Endothelial cell of umbilical vein (primary cell): Measurements from ENCODE around the gene POLR1D. TPM values are rescaled to one million over a fixed set of nuclear protein-coding genes. Genes with fewer than 3 reads are reported as not detected.

ENCODE experiments used
- BruUV-seq: library from RNA; stranded (reverse); fragments of 400-500 nt; replicated peaks from 2 replicates; lab custom pipeline; 2021; lab: Mats Ljungman, UMichigan
- CTCF ChIA-PET: fragments of 300-600, 350-600 bp; sonication (Branson Sonifier 250); formaldehyde crosslinking; loops from one replicate; lab custom pipeline; 2021; ENCODE audit warnings: antibody characterized with exemption, inconsistent platforms; lab: Charles Lee
- POLR2A ChIA-PET: fragments of 300-600, 350-600 bp; sonication (Branson Sonifier 250); formaldehyde crosslinking; loops from one replicate; lab custom pipeline; 2021; ENCODE audit warnings: antibody characterized with exemption, inconsistent platforms; lab: Charles Lee
- DNase-seq: peaks from one replicate; pipeline ENCODE4 v3.0.0-alpha.2; 2011; ENCODE audit warnings: low read depth, low spot score
- FAIRE-seq: peaks from 2 replicates; lab custom pipeline; 2011; peaks lifted over from hg19 to GRCh38; lab: Jason Lieb, UNC
- H2AFZ ChIP-seq: 2 replicates; pipeline ENCODE4 v1.6.0; 2012; ENCODE audit warnings: low read depth, low read length, control low read depth, inconsistent platforms
- H3K27ac ChIP-seq: 2 replicates; pipeline ENCODE4 v1.5.1; 2011; ENCODE audit warnings: low read depth, mild to moderate bottlenecking, control low read depth, low read length, moderate library complexity; ENCODE audit not compliant: insufficient read depth
- H3K27me3 ChIP-seq, 2 experiments: 2 replicates each; pipeline versions ENCODE4 v1.6.0 to v1.6.1; 2011; ENCODE audit warnings: low read length in 2 of 2, mixed read lengths in 1 of 2; ENCODE audit not compliant: control insufficient read depth in 2 of 2, insufficient read depth in 2 of 2
- H3K36me3 ChIP-seq, 2 experiments: 2 replicates in 1 of 2; 3 replicates in 1 of 2; pipeline ENCODE4 v1.5.1; 2011; ENCODE audit warnings: low read length in 2 of 2, mild to moderate bottlenecking in 1 of 2, moderate library complexity in 1 of 2; ENCODE audit not compliant: control insufficient read depth in 2 of 2, insufficient read depth in 2 of 2; ENCODE audit errors: extremely low read depth in 1 of 2
- H3K4me1 ChIP-seq: 3 replicates; pipeline ENCODE4 v1.5.1; 2011; ENCODE audit warnings: mild to moderate bottlenecking, low read length; ENCODE audit not compliant: control insufficient read depth, insufficient read depth; ENCODE audit errors: extremely low read depth
- H3K4me2 ChIP-seq: 2 replicates; pipeline ENCODE4 v1.6.1; 2011; ENCODE audit warnings: low read length, control low read depth, mixed read lengths; ENCODE audit not compliant: insufficient read depth
- H3K4me3 ChIP-seq, 3 experiments: fragments of 200-600 bp in 1 of 3; sonication (generic), shearing (Covaris generic) in 1 of 3; replicated peaks in 1 of 3; 2 replicates each; pipeline ENCODE4 v1.5.1; 2011 to 2016; ENCODE audit warnings: control low read depth in 3 of 3, low read length in 3 of 3, mild to moderate bottlenecking in 2 of 3, inconsistent platforms in 1 of 3, low read depth in 1 of 3, moderate library complexity in 1 of 3; ENCODE audit not compliant: insufficient read depth in 1 of 3
- H3K79me2 ChIP-seq: 2 replicates; pipeline ENCODE4 v1.6.0; 2012; ENCODE audit warnings: low read length, inconsistent platforms; ENCODE audit not compliant: control insufficient read depth, insufficient read depth
- H3K9ac ChIP-seq: replicated peaks from 2 replicates; pipeline ENCODE3; 2011; ENCODE audit warnings: low read length, control low read depth; ENCODE audit not compliant: insufficient read depth; ENCODE audit errors: extremely low read depth
- H3K9me1 ChIP-seq: replicated peaks from 3 replicates; pipeline ENCODE4 v1.6.0; 2011; ENCODE audit warnings: mild to moderate bottlenecking, low read length; ENCODE audit not compliant: control insufficient read depth, insufficient read depth; ENCODE audit errors: extremely low read depth
- H3K9me3 ChIP-seq: replicated peaks from 2 replicates; pipeline ENCODE4 v1.5.1; 2012; ENCODE audit warnings: low read length, inconsistent platforms; ENCODE audit not compliant: control insufficient read depth, insufficient read depth
- H4K20me1 ChIP-seq: replicated peaks from 2 replicates; pipeline ENCODE3; 2011; ENCODE audit warnings: mild to moderate bottlenecking, low read length; ENCODE audit not compliant: control insufficient read depth, insufficient read depth; ENCODE audit errors: extremely low read depth
- EZH2 ChIP-seq: IDR thresholded peaks from 2 replicates; pipeline ENCODE4 v1.6.1; 2012; ENCODE audit warnings: borderline replicate concordance, low read depth, mild to moderate bottlenecking, moderate library complexity, low read length, inconsistent platforms; ENCODE audit not compliant: severe bottlenecking
- FOS ChIP-seq: IDR thresholded peaks from 2 replicates; pipeline ENCODE4 v1.6.1; 2011; ENCODE audit warnings: mild to moderate bottlenecking, low read length, moderate library complexity, borderline replicate concordance; ENCODE audit not compliant: insufficient read depth
- GATA2 ChIP-seq: IDR thresholded peaks from 2 replicates; pipeline ENCODE4 v1.7.0; 2011; ENCODE audit warnings: low read depth, mild to moderate bottlenecking, moderate library complexity, mixed read lengths, low read length; ENCODE audit not compliant: insufficient read length, insufficient read depth
- JUN ChIP-seq: IDR thresholded peaks from 2 replicates; pipeline ENCODE4 v1.6.1; 2011; ENCODE audit warnings: borderline replicate concordance, low read depth; ENCODE audit not compliant: insufficient read length, insufficient read depth
- MYC ChIP-seq: IDR thresholded peaks from one replicate; pipeline ENCODE4 v1.6.1; 2011; ENCODE audit warnings: mild to moderate bottlenecking, low read depth, low read length
- POLR2A ChIP-seq: IDR thresholded peaks from 2 replicates; pipeline ENCODE4 v1.6.1; 2012; ENCODE audit warnings: low read depth, mild to moderate bottlenecking, control low read depth, low read length
- POLR2AphosphoS5 ChIP-seq: IDR thresholded peaks from 2 replicates; pipeline ENCODE4 v1.6.1; 2012; ENCODE audit warnings: low read depth, mild to moderate bottlenecking, control low read depth, low read length, moderate library complexity; ENCODE audit not compliant: insufficient read depth
- dilution Hi-C: fragments of 300-500 bp; cut with MboI; formaldehyde crosslinking; loops from one replicate; pipeline ENCODE4 v1.15.0; 2019; ENCODE audit warnings: low sequenced_read_pairs; ENCODE audit not compliant: extremely low pct_ligation_motif_present
- intact Hi-C: fragments of 100-400 bp; cut with micrococcal nuclease; formaldehyde crosslinking; loops from one replicate; pipeline ENCODE4 v1.10.0; 2022
- polyA plus RNA-seq, 4 experiments: library from polyadenylated mRNA; depleted of rRNA in 3 of 4; stranded (reverse) in 3 of 4; unstranded in 1 of 4; fragments of >200 nt; gene quantifications; 2 replicates each; pipeline versions ENCODE4 v1.2.1 to v1.2.3, GENCODE V29; 2011 to 2012; ENCODE audit warnings: missing spikeins in 1 of 4
- total RNA-seq: library from RNA; stranded (reverse); gene quantifications from 2 replicates; pipeline ENCODE4 v1.2.3, GENCODE V29; 2021
- TF ChIP-seq, protein P1 (sequence below): IDR thresholded peaks from 2 replicates; pipeline ENCODE4 v1.6.1; 2011; ENCODE audit not compliant: insufficient read depth, insufficient read length
- TF ChIP-seq, protein P2 (sequence below), 2 donors: IDR thresholded peaks; 1 replicate in 1 of 2; 2 replicates in 1 of 2; pipeline ENCODE4 v1.5.1; 2011; ENCODE audit warnings: low read length in 2 of 2, mild to moderate bottlenecking in 2 of 2, moderate library complexity in 2 of 2, control low read depth in 1 of 2, inconsistent platforms in 1 of 2, low read depth in 1 of 2; ENCODE audit not compliant: insufficient read depth in 1 of 2; ENCODE audit errors: extremely low read depth in 1 of 2

Gene POLR1D
- total and polyA plus RNA-seq, 2 donors (not counting 3 experiments of a cell fraction or from before 2014, with no cell fraction given), result 90.7 to 111 TPM

GRCh38 chr13:27654059-27654458 lies 32.4 kb downstream of the POLR1D start:
- CTCF ChIA-PET, result interaction anchor here (1.2 to 1.9 kb wide), 4 partner anchors 11 to 34 kb away, joined by 3 to 5 read pairs (median 4); partner anchors contain the start of gene LNX2
- no peak overlapping the region for H3K27ac ChIP-seq
- POLR2A ChIA-PET, result no interaction called here
- FAIRE-seq (no peak), DNase-seq (no peak)
- peaks cover 12% of the 10 kb centered on the region for H3K4me1 ChIP-seq
- no peak overlapping the region for H3K4me2 ChIP-seq
- H3K4me3 ChIP-seq, result no peak overlapping the region
- intact Hi-C loops, result no loop called here
- peaks cover 6 to 7% of the 10 kb centered on the region in 2 experiments for H3K36me3 ChIP-seq
- dilution Hi-C loops, result no loop called here
- H3K79me2 ChIP-seq, result no peaks in the 10 kb centered on the region
- peaks cover 3% of the 10 kb centered on the region for H3K9me1 ChIP-seq
- no peaks in the 10 kb centered on the region for H4K20me1 ChIP-seq
- H2AFZ ChIP-seq, result no peak overlapping the region
- no TSS peak for BruUV-seq
- TF ChIP-seq GATA2 (no peak), FOS (no peak), MYC (no peak), JUN (no peak), POLR2AphosphoS5 (no peak), POLR2A (no peak), EZH2 (no peak)
- TF ChIP-seq, protein P1, sequence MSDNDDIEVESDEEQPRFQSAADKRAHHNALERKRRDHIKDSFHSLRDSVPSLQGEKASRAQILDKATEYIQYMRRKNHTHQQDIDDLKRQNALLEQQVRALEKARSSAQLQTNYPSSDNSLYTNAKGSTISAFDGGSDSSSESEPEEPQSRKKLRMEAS, result no peak
- TF ChIP-seq, protein P2, sequence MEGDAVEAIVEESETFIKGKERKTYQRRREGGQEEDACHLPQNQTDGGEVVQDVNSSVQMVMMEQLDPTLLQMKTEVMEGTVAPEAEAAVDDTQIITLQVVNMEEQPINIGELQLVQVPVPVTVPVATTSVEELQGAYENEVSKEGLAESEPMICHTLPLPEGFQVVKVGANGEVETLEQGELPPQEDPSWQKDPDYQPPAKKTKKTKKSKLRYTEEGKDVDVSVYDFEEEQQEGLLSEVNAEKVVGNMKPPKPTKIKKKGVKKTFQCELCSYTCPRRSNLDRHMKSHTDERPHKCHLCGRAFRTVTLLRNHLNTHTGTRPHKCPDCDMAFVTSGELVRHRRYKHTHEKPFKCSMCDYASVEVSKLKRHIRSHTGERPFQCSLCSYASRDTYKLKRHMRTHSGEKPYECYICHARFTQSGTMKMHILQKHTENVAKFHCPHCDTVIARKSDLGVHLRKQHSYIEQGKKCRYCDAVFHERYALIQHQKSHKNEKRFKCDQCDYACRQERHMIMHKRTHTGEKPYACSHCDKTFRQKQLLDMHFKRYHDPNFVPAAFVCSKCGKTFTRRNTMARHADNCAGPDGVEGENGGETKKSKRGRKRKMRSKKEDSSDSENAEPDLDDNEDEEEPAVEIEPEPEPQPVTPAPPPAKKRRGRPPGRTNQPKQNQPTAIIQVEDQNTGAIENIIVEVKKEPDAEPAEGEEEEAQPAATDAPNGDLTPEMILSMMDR (IDR thresholded peaks at IDR 0.05; ENCODE audit: extremely low read depth in 1 of 2, insufficient read depth in 1 of 2, low read depth in 1 of 2, low read length in 2 of 2), result no peak
- no peaks in the 10 kb centered on the region for H3K9me3 ChIP-seq
- H3K9ac ChIP-seq, result no peak overlapping the region
- no peaks in the 10 kb centered on the region for H3K27me3 ChIP-seq
